NB4 (cell line): Measurements from ENCODE around the gene FOXP1.

Source experiments
- POLR2A ChIP-seq: IDR thresholded peaks from 2 replicates; pipeline ENCODE4 v1.6.1; 2011; ENCODE audit warnings: mild to moderate bottlenecking; ENCODE audit not compliant: insufficient read length; ENCODE audit errors: extremely low read depth
- TF ChIP-seq, protein P1 (sequence below): IDR thresholded peaks from one replicate; pipeline ENCODE4 v1.5.1; 2012; ENCODE audit warnings: low read depth, low read length

DNA sequence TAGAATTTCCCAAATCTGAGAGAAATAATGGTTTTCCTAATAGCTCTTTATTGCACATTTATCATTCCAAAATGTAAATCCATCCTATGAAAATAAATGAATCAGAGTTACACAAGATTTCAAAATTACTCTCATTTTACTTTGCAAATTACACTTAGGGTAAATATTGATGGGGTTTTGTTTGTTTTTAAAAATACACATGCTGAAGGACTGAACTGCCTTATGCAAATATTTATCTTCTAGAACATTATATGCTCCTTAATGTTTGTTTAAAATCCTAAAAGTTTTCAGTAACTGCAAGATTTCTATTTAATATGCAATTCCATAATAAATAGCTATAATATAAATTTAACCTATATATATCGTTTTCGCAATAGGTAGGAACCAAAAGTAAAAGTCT, 38.2 kb downstream of the FOXP1 start:
- TF ChIP-seq, protein P1, sequence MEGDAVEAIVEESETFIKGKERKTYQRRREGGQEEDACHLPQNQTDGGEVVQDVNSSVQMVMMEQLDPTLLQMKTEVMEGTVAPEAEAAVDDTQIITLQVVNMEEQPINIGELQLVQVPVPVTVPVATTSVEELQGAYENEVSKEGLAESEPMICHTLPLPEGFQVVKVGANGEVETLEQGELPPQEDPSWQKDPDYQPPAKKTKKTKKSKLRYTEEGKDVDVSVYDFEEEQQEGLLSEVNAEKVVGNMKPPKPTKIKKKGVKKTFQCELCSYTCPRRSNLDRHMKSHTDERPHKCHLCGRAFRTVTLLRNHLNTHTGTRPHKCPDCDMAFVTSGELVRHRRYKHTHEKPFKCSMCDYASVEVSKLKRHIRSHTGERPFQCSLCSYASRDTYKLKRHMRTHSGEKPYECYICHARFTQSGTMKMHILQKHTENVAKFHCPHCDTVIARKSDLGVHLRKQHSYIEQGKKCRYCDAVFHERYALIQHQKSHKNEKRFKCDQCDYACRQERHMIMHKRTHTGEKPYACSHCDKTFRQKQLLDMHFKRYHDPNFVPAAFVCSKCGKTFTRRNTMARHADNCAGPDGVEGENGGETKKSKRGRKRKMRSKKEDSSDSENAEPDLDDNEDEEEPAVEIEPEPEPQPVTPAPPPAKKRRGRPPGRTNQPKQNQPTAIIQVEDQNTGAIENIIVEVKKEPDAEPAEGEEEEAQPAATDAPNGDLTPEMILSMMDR, result no peak
- no peak for TF ChIP-seq POLR2A
